ENCODE data around the gene RASGRF2.

- no peak for TF ChIP-seq L3MBTL2 (conservative IDR thresholded peaks at IDR 0.05)
- TF ChIP-seq ZNF384 (IDR thresholded peaks at IDR 0.05), result no peak
- no peak for TF ChIP-seq FOXA1 (IDR thresholded peaks at IDR 0.05)
- no peak for TF ChIP-seq TARDBP (IDR thresholded peaks at IDR 0.05)
- TF ChIP-seq CTBP1 (IDR thresholded peaks at IDR 0.05; ENCODE audit: borderline replicate concordance), result no peak
- no peak for TF ChIP-seq FOXM1 (IDR thresholded peaks at IDR 0.05; ENCODE audit: borderline replicate concordance)
- TF ChIP-seq ELF4 (IDR thresholded peaks at IDR 0.05), result no peak
- TF ChIP-seq SP1 (IDR thresholded peaks at IDR 0.05), result no peak
Observed at GRCh38 chr5:80990971-80991370, 30.8 kb downstream of the RASGRF2 start.

Data from HEK293T (cell line).